PC-3 (cell line): Measurements from ENCODE around the gene NRG3. TPM values are rescaled to one million over a fixed set of nuclear protein-coding genes. Genes with fewer than 3 reads are reported as not detected.

Experiments used
- ATAC-seq: fragments of 200-7000 bp; cut with Tn5 transposase; 2 replicates; pipeline ENCODE4 v1.9.1; 2020; ENCODE audit warnings: mild to moderate bottlenecking, moderate library complexity
- BruUV-seq: library from RNA; stranded (reverse); fragments of 400-500 nt; replicated peaks from 2 replicates; lab custom pipeline; 2021; lab: Mats Ljungman, UMichigan
- CTCF ChIA-PET: fragments of 300-600 bp; sonication (Branson Sonifier 250); formaldehyde crosslinking; loops from one replicate; lab custom pipeline; 2022; ENCODE audit warnings: antibody characterized with exemption; lab: Charles Lee
- POLR2A ChIA-PET: fragments of 300-600 bp; sonication (Branson Sonifier 250); formaldehyde crosslinking; loops from one replicate; lab custom pipeline; 2022; ENCODE audit warnings: antibody characterized with exemption; ENCODE audit not compliant: unreplicated experiment; lab: Charles Lee
- DNase-seq: peaks from one replicate; pipeline ENCODE4 v3.0.0-alpha.2; 2015
- H2AFZ ChIP-seq: fragments of 300-600 bp; sonication (generic); 2 replicates; pipeline ENCODE4 v1.6.0; 2016; ENCODE audit warnings: antibody characterized with exemption, low read length
- H3F3A ChIP-seq: fragments of 300-600 bp; sonication (generic); one replicate; pipeline ENCODE4 v1.6.0; 2017; ENCODE audit warnings: antibody characterized with exemption, low read length, control low read depth, mild to moderate bottlenecking; ENCODE audit not compliant: unreplicated experiment
- H3K27ac ChIP-seq: fragments of 300-600 bp; sonication (generic); 2 replicates; pipeline ENCODE4 v1.5.1; 2016; ENCODE audit warnings: mild to moderate bottlenecking, low read length
- H3K27me3 ChIP-seq: fragments of 300-600 bp; sonication (generic); 2 replicates; pipeline ENCODE4 v1.6.1; 2016; ENCODE audit warnings: low read length, mixed read lengths
- H3K36me3 ChIP-seq: fragments of 300-600 bp; sonication (generic); 2 replicates; pipeline ENCODE4 v1.6.1; 2016; ENCODE audit warnings: low read depth, mixed run types, low read length, mixed read lengths
- H3K4me1 ChIP-seq: fragments of 300-600 bp; sonication (generic); 2 replicates; pipeline ENCODE4 v1.5.1; 2016; ENCODE audit warnings: low read length; ENCODE audit not compliant: insufficient read depth
- H3K4me2 ChIP-seq: fragments of 300-600 bp; sonication (generic); 2 replicates; pipeline ENCODE4 v1.6.0; 2016; ENCODE audit warnings: low read length
- H3K4me3 ChIP-seq: fragments of 300-600 bp; sonication (generic); 2 replicates; pipeline ENCODE4 v1.5.1; 2016; ENCODE audit warnings: mild to moderate bottlenecking, low read length, mixed read lengths
- H3K79me2 ChIP-seq: fragments of 300-600 bp; sonication (generic); 2 replicates; pipeline ENCODE4 v1.6.1; 2017; ENCODE audit warnings: low read length, mixed read lengths
- H3K9ac ChIP-seq: fragments of 300-600 bp; sonication (generic); 2 replicates; pipeline ENCODE4 v1.6.0; 2016; ENCODE audit warnings: mild to moderate bottlenecking, low read length
- H3K9me2 ChIP-seq: fragments of 300-600 bp; sonication (generic); replicated peaks from 2 replicates; pipeline ENCODE4 v1.6.1; 2016; ENCODE audit warnings: mixed run types, low read length, mixed read lengths
- H3K9me3 ChIP-seq: fragments of 300-600 bp; sonication (generic); 2 replicates; pipeline ENCODE4 v1.6.1; 2016; ENCODE audit warnings: low read length, mixed read lengths
- H4K20me1 ChIP-seq: fragments of 300-600 bp; sonication (generic); 2 replicates; pipeline ENCODE4 v1.6.1; 2016; ENCODE audit warnings: low read length, mixed read lengths
- EZH2 ChIP-seq: fragments of 300-600 bp; sonication (generic); IDR thresholded peaks from one replicate; pipeline ENCODE4 v1.6.1; 2017; ENCODE audit warnings: antibody characterized with exemption, mild to moderate bottlenecking, low read length; ENCODE audit not compliant: unreplicated experiment
- EZH2phosphoT487 ChIP-seq: fragments of 300-600 bp; sonication (generic); IDR thresholded peaks from 2 replicates; pipeline ENCODE4 v1.6.1; 2018; ENCODE audit warnings: mild to moderate bottlenecking, antibody characterized with exemption, low read length, borderline replicate concordance
- intact Hi-C: fragments of 100-400 bp; cut with micrococcal nuclease; formaldehyde crosslinking; loops from 2 replicates; pipeline ENCODE4 v1.9.0; 2023
- total RNA-seq: library from RNA; depleted of rRNA; stranded (reverse); fragments of >200 nt; gene quantifications from 2 replicates; pipeline ENCODE4 v1.2.3, GENCODE V29; 2014
- TF ChIP-seq, protein P1 (sequence below): fragments of 300-600 bp; sonication (generic); conservative IDR thresholded peaks from 2 replicates; pipeline ENCODE4 v1.5.1; 2017; ENCODE audit warnings: antibody characterized with exemption, low read depth, mild to moderate bottlenecking, low read length

NRG3 gene
- total RNA-seq, 1 experiment from 2014 or later, result not detected

- Histone ChIP-seq H3K36me3 (no peaks in the 10 kb centered on the region), H3K27me3 (no peaks in the 10 kb centered on the region), H2AFZ (no peak overlapping the region), H3F3A (no peaks in the 10 kb centered on the region), H3K9me3 (no peaks in the 10 kb centered on the region), H3K4me2 (no peak overlapping the region), H3K9me2 (no peaks in the 10 kb centered on the region), H3K9ac (no peak overlapping the region), H3K27ac (no peak overlapping the region), H3K4me1 (no peaks in the 10 kb centered on the region), H3K4me3 (no peak overlapping the region), H3K79me2 (no peaks in the 10 kb centered on the region), H4K20me1 (no peaks in the 10 kb centered on the region)
- DNase-seq (no peak), ATAC-seq (no peak)
- POLR2A ChIA-PET, result no interaction called here
- TF ChIP-seq EZH2phosphoT487, result no peak
- TF ChIP-seq EZH2, result no peak
- TF ChIP-seq, protein P1, sequence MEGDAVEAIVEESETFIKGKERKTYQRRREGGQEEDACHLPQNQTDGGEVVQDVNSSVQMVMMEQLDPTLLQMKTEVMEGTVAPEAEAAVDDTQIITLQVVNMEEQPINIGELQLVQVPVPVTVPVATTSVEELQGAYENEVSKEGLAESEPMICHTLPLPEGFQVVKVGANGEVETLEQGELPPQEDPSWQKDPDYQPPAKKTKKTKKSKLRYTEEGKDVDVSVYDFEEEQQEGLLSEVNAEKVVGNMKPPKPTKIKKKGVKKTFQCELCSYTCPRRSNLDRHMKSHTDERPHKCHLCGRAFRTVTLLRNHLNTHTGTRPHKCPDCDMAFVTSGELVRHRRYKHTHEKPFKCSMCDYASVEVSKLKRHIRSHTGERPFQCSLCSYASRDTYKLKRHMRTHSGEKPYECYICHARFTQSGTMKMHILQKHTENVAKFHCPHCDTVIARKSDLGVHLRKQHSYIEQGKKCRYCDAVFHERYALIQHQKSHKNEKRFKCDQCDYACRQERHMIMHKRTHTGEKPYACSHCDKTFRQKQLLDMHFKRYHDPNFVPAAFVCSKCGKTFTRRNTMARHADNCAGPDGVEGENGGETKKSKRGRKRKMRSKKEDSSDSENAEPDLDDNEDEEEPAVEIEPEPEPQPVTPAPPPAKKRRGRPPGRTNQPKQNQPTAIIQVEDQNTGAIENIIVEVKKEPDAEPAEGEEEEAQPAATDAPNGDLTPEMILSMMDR, result no peak
- intact Hi-C loops, result no loop called here
- BruUV-seq, result no TSS peak
- CTCF ChIA-PET, result no interaction called here
Measured at GRCh38 chr10:82492647-82493046, 617.7 kb downstream of the NRG3 start.

GRCh38 chr10:82496114-82496513, 621.1 kb downstream of the NRG3 start:
- ChIA-PET CTCF (no interaction called here), POLR2A (no interaction called here)
- ATAC-seq (no peak), DNase-seq (no peak)
- Histone ChIP-seq H3K4me3 (no peak overlapping the region), H3K27me3 (no peaks in the 10 kb centered on the region), H3F3A (no peaks in the 10 kb centered on the region), H3K36me3 (no peaks in the 10 kb centered on the region), H3K9me3 (no peaks in the 10 kb centered on the region), H3K4me1 (no peaks in the 10 kb centered on the region), H3K9me2 (no peaks in the 10 kb centered on the region), H3K79me2 (no peaks in the 10 kb centered on the region), H4K20me1 (no peaks in the 10 kb centered on the region), H2AFZ (no peak overlapping the region), H3K9ac (no peak overlapping the region), H3K27ac (no peak overlapping the region), H3K4me2 (no peak overlapping the region)
- BruUV-seq, result no TSS peak
- TF ChIP-seq, protein P1, result no peak
- TF ChIP-seq EZH2 (no peak), EZH2phosphoT487 (no peak)
- intact Hi-C loops, result no loop called here

DNA sequence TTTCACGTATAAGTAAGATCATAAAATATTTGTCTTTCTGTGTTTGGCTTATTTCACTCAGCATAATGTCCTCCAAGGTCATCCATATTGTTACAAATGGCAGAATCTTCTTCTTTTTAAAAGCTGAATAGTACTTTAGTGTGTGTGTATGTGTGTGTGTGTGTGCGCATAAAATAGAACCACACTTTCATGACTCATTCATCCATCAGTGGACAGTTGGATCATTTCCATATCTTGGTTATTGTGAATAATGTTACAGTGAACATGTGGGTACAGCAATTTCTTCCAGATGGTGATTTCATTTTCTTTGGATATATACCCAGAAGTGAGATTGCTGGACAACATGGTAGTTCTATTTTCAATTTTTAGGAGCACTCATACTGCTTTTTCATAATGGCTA, 622.4 kb downstream of the NRG3 start:
- H3K4me3 ChIP-seq, result no peak overlapping the region
- ATAC-seq (no peak), DNase-seq (no peak)
- TF ChIP-seq EZH2 (no peak), EZH2phosphoT487 (no peak)
- TF ChIP-seq, protein P1, result no peak
- ChIA-PET POLR2A (no interaction called here), CTCF (no interaction called here)
- no peak overlapping the region for H2AFZ ChIP-seq
- H3K9me2 ChIP-seq, result no peaks in the 10 kb centered on the region
- H3K36me3 ChIP-seq, result no peaks in the 10 kb centered on the region
- intact Hi-C loops, result no loop called here
- H3K79me2 ChIP-seq, result no peaks in the 10 kb centered on the region
- H3K27me3 ChIP-seq, result no peaks in the 10 kb centered on the region
- H3K4me1 ChIP-seq, result no peaks in the 10 kb centered on the region
- H3K4me2 ChIP-seq, result no peak overlapping the region
- no peaks in the 10 kb centered on the region for H3F3A ChIP-seq
- H4K20me1 ChIP-seq, result no peaks in the 10 kb centered on the region
- no peak overlapping the region for H3K9ac ChIP-seq
- BruUV-seq, result no TSS peak
- H3K9me3 ChIP-seq, result no peaks in the 10 kb centered on the region
- H3K27ac ChIP-seq, result no peak overlapping the region
